ENCODE results near the gene SLITRK3. TPM values are rescaled to one million over a fixed set of nuclear protein-coding genes. Genes with fewer than 3 reads are reported as not detected.

The SLITRK3 gene
- total RNA-seq, 1 experiment from 2014 or later: not detected

- TF ChIP-seq FOSL1 (IDR thresholded peaks at IDR 0.05; ENCODE audit: low read depth): no peak
- no peak for TF ChIP-seq ZNF274 (IDR thresholded peaks at IDR 0.05; ENCODE audit: low read depth, low read length)
- TF ChIP-seq POLR2AphosphoS5 (IDR thresholded peaks at IDR 0.05; ENCODE audit: low read depth, low read length): no peak
- no peak for TF ChIP-seq EZH2phosphoT487 (IDR thresholded peaks at IDR 0.05; ENCODE audit: borderline replicate concordance)
- no peak for TF ChIP-seq SIN3A (IDR thresholded peaks at IDR 0.05; ENCODE audit: low read depth)
- no peaks in the 10 kb centered on the region for H3K4me1 ChIP-seq (ENCODE audit: control insufficient read depth in 1 of 2, insufficient read depth in 2 of 2, low read length in 2 of 2)
- intact Hi-C loops (cut with micrococcal nuclease): no loop called here
Observed at GRCh38 chr3:165162883-165163282, 33.3 kb downstream of the SLITRK3 start.

DNA sequence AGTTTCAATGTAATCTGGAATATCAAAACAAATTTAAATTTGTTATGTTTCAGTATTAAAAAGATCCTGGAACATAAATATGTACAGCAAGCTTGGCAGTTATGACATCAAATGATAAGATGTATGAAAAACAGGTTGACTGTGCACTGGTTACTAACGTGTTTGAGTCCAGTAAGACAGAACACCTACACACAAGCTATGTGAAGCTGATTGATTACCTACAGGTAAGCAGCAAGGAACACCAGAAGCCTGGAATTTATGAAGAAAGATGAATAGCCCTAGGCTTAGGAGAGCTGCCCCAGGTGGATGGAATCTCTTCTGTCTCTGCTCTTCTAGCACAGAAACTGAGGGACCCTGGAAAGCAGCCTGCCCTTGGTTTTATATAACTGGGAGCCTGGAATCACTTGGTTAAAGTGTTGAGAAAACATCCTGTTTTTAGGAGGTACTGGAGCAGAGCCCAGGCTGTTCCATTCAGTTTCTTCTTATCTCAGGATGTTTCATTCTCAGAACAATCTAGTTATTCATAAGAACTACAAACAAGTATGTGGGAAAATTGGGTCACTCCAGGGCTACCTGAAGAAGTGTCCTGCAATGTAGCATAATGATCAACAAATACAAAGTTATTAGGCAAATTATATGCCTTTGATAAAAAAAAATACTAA lies 36.3 kb downstream of the SLITRK3 start:
- Histone ChIP-seq H3K4me2 (ENCODE audit: low read length) (no peak overlapping the region), H3K36me3 (ENCODE audit: control insufficient read depth in 1 of 2, insufficient read depth in 2 of 2, low read length in 2 of 2) (no peaks in the 10 kb centered on the region), H3K9ac (ENCODE audit: low read length) (no peak overlapping the region), H3K9me3 (ENCODE audit: control insufficient read depth in 1 of 2, insufficient read depth in 1 of 2, low read depth in 1 of 2, low read length in 2 of 2) (no peaks in the 10 kb centered on the region), H4K20me1 (ENCODE audit: insufficient read depth) (no peaks in the 10 kb centered on the region), H3K27me3 (ENCODE audit: insufficient read depth, low read length) (no peaks in the 10 kb centered on the region), H3K27ac (ENCODE audit: low read depth, low read length) (no peak overlapping the region), H3K4me1 (ENCODE audit: control insufficient read depth in 1 of 2, insufficient read depth in 2 of 2, low read length in 2 of 2) (no peaks in the 10 kb centered on the region), H3K4me3 (replicated peaks in 1 of 2; ENCODE audit: low read depth in 1 of 2, low read length in 2 of 2) (no peak overlapping the region), H3K9me2 (ENCODE audit: insufficient read depth) (no peaks in the 10 kb centered on the region), H3K79me2 (ENCODE audit: insufficient read depth, low read length) (no peaks in the 10 kb centered on the region), H2AFZ (ENCODE audit: low read depth, low read length, poor library complexity, severe bottlenecking) (no peak overlapping the region)
- ChIA-PET POLR2A (no interaction called here), CTCF (no interaction called here), RAD21 (ENCODE audit: low non-redundant PET in 1 of 2, low total read pairs in 2 of 2, uncharacterized antibody in 2 of 2, unreplicated experiment in 2 of 2) (no interaction called here)
- no TSS peak for BruUV-seq (replicated peaks)
- intact Hi-C loops (cut with micrococcal nuclease): no loop called here
- ATAC-seq (no peak), DNase-seq (ENCODE audit: low read depth, low spot score) (no peak)
- TF ChIP-seq, protein P1, sequence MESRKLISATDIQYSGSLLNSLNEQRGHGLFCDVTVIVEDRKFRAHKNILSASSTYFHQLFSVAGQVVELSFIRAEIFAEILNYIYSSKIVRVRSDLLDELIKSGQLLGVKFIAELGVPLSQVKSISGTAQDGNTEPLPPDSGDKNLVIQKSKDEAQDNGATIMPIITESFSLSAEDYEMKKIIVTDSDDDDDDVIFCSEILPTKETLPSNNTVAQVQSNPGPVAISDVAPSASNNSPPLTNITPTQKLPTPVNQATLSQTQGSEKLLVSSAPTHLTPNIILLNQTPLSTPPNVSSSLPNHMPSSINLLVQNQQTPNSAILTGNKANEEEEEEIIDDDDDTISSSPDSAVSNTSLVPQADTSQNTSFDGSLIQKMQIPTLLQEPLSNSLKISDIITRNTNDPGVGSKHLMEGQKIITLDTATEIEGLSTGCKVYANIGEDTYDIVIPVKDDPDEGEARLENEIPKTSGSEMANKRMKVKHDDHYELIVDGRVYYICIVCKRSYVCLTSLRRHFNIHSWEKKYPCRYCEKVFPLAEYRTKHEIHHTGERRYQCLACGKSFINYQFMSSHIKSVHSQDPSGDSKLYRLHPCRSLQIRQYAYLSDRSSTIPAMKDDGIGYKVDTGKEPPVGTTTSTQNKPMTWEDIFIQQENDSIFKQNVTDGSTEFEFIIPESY (IDR thresholded peaks at IDR 0.05; ENCODE audit: extremely low read depth, insufficient replicate concordance, low read length): no peak
- TF ChIP-seq YY1 (IDR thresholded peaks at IDR 0.05; ENCODE audit: extremely low read depth, insufficient replicate concordance, low read depth, low read length) (no peak), CBX3 (IDR thresholded peaks at IDR 0.05; ENCODE audit: low read depth) (no peak), SRF (IDR thresholded peaks at IDR 0.05; ENCODE audit: low read depth) (no peak), CEBPB (IDR thresholded peaks at IDR 0.05; ENCODE audit: low read depth) (no peak), ZNF274 (IDR thresholded peaks at IDR 0.05; ENCODE audit: low read depth, low read length) (no peak), JUND (IDR thresholded peaks at IDR 0.05) (no peak), MAX (IDR thresholded peaks at IDR 0.05) (no peak), EGR1 (IDR thresholded peaks at IDR 0.05; ENCODE audit: low read depth) (no peak), RAD21 (IDR thresholded peaks at IDR 0.05; ENCODE audit: low read depth) (no peak), EZH2phosphoT487 (IDR thresholded peaks at IDR 0.05; ENCODE audit: borderline replicate concordance) (no peak), ZFX (IDR thresholded peaks at IDR 0.05) (no peak)
- TF ChIP-seq, protein P2, sequence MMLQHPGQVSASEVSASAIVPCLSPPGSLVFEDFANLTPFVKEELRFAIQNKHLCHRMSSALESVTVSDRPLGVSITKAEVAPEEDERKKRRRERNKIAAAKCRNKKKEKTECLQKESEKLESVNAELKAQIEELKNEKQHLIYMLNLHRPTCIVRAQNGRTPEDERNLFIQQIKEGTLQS (IDR thresholded peaks at IDR 0.05): no peak

More at GRCh38 chr3:165162883-165163282, 33.3 kb downstream of the SLITRK3 start:
- RAD21 ChIA-PET (ENCODE audit: low non-redundant PET in 1 of 2, low total read pairs in 2 of 2, uncharacterized antibody in 2 of 2, unreplicated experiment in 2 of 2): no interaction called here
- H3K4me3 ChIP-seq (replicated peaks in 1 of 2; ENCODE audit: low read depth in 1 of 2, low read length in 2 of 2): no peak overlapping the region
- no peak overlapping the region for H3K9ac ChIP-seq (ENCODE audit: low read length)
- no peaks in the 10 kb centered on the region for H3K9me2 ChIP-seq (ENCODE audit: insufficient read depth)
- H3K79me2 ChIP-seq (ENCODE audit: insufficient read depth, low read length): no peaks in the 10 kb centered on the region
- H3K4me2 ChIP-seq (ENCODE audit: low read length): no peak overlapping the region
- DNase-seq (ENCODE audit: low read depth, low spot score) (no peak), ATAC-seq (no peak)
- no peak overlapping the region for H2AFZ ChIP-seq (ENCODE audit: low read depth, low read length, poor library complexity, severe bottlenecking)
- no peaks in the 10 kb centered on the region for H3K27me3 ChIP-seq (ENCODE audit: insufficient read depth, low read length)
- POLR2A ChIA-PET: no interaction called here
- H3K36me3 ChIP-seq (ENCODE audit: control insufficient read depth in 1 of 2, insufficient read depth in 2 of 2, low read length in 2 of 2): no peaks in the 10 kb centered on the region
- no peaks in the 10 kb centered on the region for H3K9me3 ChIP-seq (ENCODE audit: control insufficient read depth in 1 of 2, insufficient read depth in 1 of 2, low read depth in 1 of 2, low read length in 2 of 2)
- H4K20me1 ChIP-seq (ENCODE audit: insufficient read depth): no peaks in the 10 kb centered on the region
- no peak overlapping the region for H3K27ac ChIP-seq (ENCODE audit: low read depth, low read length)
- CTCF ChIA-PET: no interaction called here
- no TSS peak for BruUV-seq (replicated peaks)
